Subcutaneous adipose tissue (tissue), 4 donors: ENCODE results near the gene CDH7. TPM values are rescaled to one million over a fixed set of nuclear protein-coding genes. Genes with fewer than 3 reads are reported as not detected.

Experiments
- total RNA-seq, 4 donors: library from RNA; depleted of rRNA; stranded (reverse); fragments of >200 nt; gene quantifications; one replicate each; pipeline ENCODE4 v1.1.0, GENCODE V29; 2016
- TF ChIP-seq, protein P1 (sequence below): fragments of 450-650 bp; IDR thresholded peaks from one replicate; pipeline ENCODE4 v1.5.1; 2016; ENCODE audit warnings: low read depth, mild to moderate bottlenecking, control low read depth, antibody characterized with exemption, moderate library complexity

The CDH7 gene
- total RNA-seq, 4 donors from 2014 or later: not detected

DNA sequence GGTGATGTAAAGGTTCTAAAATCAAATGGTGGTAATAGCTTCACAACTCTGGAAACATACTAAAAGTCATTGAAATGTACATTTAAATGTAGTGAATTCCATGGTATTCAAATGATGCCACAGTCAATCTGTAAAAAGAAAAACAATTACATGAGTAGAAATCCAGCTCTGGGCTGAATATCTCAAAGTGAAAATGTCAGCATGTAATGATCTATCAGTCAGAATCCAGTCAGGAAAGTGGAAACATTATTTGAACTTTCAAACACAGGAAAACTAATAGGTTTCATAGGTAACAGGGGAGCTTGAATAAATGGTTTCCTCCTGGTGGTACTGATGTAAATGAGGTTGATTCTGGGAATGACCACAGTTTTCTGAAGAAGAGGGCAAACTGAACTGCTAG, 186.4 kb downstream of the CDH7 start:
- TF ChIP-seq, protein P1, sequence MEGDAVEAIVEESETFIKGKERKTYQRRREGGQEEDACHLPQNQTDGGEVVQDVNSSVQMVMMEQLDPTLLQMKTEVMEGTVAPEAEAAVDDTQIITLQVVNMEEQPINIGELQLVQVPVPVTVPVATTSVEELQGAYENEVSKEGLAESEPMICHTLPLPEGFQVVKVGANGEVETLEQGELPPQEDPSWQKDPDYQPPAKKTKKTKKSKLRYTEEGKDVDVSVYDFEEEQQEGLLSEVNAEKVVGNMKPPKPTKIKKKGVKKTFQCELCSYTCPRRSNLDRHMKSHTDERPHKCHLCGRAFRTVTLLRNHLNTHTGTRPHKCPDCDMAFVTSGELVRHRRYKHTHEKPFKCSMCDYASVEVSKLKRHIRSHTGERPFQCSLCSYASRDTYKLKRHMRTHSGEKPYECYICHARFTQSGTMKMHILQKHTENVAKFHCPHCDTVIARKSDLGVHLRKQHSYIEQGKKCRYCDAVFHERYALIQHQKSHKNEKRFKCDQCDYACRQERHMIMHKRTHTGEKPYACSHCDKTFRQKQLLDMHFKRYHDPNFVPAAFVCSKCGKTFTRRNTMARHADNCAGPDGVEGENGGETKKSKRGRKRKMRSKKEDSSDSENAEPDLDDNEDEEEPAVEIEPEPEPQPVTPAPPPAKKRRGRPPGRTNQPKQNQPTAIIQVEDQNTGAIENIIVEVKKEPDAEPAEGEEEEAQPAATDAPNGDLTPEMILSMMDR: no peak

DNA sequence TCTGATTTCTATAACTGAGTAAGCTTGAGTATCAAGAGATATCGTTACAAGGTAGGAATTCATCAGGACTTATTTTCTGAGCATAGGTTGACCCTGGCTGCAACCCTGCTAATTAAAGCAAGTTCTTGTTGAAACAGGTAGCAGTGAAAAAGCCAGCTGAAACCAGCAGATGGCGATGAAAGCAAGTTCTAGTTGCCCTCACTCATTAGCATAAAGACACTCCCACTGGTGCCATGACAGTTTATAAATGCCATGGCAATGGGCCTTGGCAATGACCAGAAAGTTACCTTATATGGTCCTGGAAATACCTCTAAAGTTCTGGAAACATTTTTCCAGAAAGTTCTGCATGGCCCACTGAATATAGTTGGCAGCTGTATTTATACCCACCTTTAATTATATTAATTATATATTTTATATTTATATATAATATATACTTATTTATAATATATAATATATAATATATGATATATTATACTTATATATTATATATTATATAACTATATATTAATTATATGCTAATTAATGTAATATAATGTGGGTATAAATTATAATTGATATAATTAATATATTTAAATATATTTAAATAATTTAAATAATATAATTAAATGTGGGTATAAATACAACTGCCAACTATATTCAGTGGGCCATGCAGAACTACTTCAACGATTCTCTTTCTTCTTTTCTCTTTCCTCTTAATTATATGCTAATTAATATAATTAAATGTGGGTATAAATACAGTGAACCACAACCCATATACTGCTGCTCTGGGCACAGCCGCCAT, 188.0 kb downstream of the CDH7 start:
- TF ChIP-seq, protein P1: no peak
